MM.1S (cell line): ENCODE measurements around the gene PXN.
A peak's percentile ranks its signal among the peaks of the same experiment; 100 is the strongest.

ENCODE experiments used
- DNase-seq: peaks from one replicate; pipeline ENCODE4 v3.0.0-alpha.2; 2015
- H2AFZ ChIP-seq: fragments of 300-600 bp; sonication (generic); 2 replicates; pipeline ENCODE4 v1.6.0; 2016; ENCODE audit warnings: antibody characterized with exemption, low read length
- H3F3A ChIP-seq: fragments of 300-600 bp; sonication (generic); 2 replicates; pipeline ENCODE4 v1.6.1; 2016; ENCODE audit warnings: mild to moderate bottlenecking, antibody characterized with exemption, low read length, moderate library complexity, mixed read lengths; ENCODE audit not compliant: insufficient read depth
- H3K27ac ChIP-seq: fragments of 300-600 bp; sonication (generic); 2 replicates; pipeline ENCODE4 v1.5.1; 2016; ENCODE audit warnings: mild to moderate bottlenecking, low read length
- H3K27me3 ChIP-seq: fragments of 300-600 bp; sonication (generic); replicated peaks from 2 replicates; pipeline ENCODE4 v1.6.0; 2016; ENCODE audit warnings: low read length; ENCODE audit not compliant: insufficient read depth
- H3K36me3 ChIP-seq: fragments of 300-600 bp; sonication (generic); replicated peaks from 2 replicates; pipeline ENCODE4 v1.6.1; 2016; ENCODE audit warnings: mild to moderate bottlenecking, low read length, mixed read lengths; ENCODE audit not compliant: insufficient read depth
- H3K4me1 ChIP-seq: fragments of 300-600 bp; sonication (generic); 2 replicates; pipeline ENCODE4 v1.6.1; 2016; ENCODE audit warnings: low read length, mixed read lengths
- H3K4me2 ChIP-seq: fragments of 300-600 bp; sonication (generic); 2 replicates; pipeline ENCODE4 v1.6.0; 2016; ENCODE audit warnings: low read depth, low read length
- H3K4me3 ChIP-seq: fragments of 300-600 bp; sonication (generic); 2 replicates; pipeline ENCODE4 v1.5.1; 2016; ENCODE audit warnings: low read length, mixed read lengths
- H3K79me2 ChIP-seq: fragments of 300-600 bp; sonication (generic); 2 replicates; pipeline ENCODE4 v1.6.1; 2016; ENCODE audit warnings: mixed run types, low read length, mixed read lengths
- H3K9ac ChIP-seq: fragments of 300-600 bp; sonication (generic); 2 replicates; pipeline ENCODE4 v1.6.1; 2016; ENCODE audit warnings: low read length, mixed read lengths
- H3K9me2 ChIP-seq: fragments of 300-600 bp; sonication (generic); replicated peaks from 2 replicates; pipeline ENCODE4 v1.6.1; 2016; ENCODE audit warnings: mild to moderate bottlenecking, low read length, mixed read lengths; ENCODE audit not compliant: insufficient read depth
- H3K9me3 ChIP-seq: fragments of 300-600 bp; sonication (generic); replicated peaks from 2 replicates; pipeline ENCODE4 v1.6.1; 2016; ENCODE audit warnings: mild to moderate bottlenecking, low read length, mixed read lengths; ENCODE audit not compliant: insufficient read depth
- H4K20me1 ChIP-seq: fragments of 300-600 bp; sonication (generic); 2 replicates; pipeline ENCODE4 v1.6.1; 2016; ENCODE audit warnings: mild to moderate bottlenecking, low read length, moderate library complexity, mixed read lengths; ENCODE audit not compliant: insufficient read depth
- EZH2 ChIP-seq: fragments of 300-600 bp; sonication (generic); optimal IDR thresholded peaks from 2 replicates; pipeline ENCODE3; 2017; ENCODE audit warnings: low read depth, mild to moderate bottlenecking, antibody characterized with exemption, low read length, mixed read lengths
- EZH2phosphoT487 ChIP-seq: fragments of 300-600 bp; sonication (generic); IDR thresholded peaks from 2 replicates; pipeline ENCODE4 v1.6.1; 2018; ENCODE audit warnings: antibody characterized with exemption, low read length
- TF ChIP-seq, protein P1 (sequence below): fragments of 300-600 bp; sonication (generic); IDR thresholded peaks from 2 replicates; pipeline ENCODE4 v1.5.1; 2016; ENCODE audit warnings: antibody characterized with exemption, low read length, mixed read lengths

PXN gene

GRCh38 chr12:120224304-120225199 lies 41.0 kb downstream of the PXN start:
- Histone ChIP-seq H3K27me3 (no peaks in the 10 kb centered on the region), H3K4me1 (peaks cover 9% of the 10 kb centered on the region), H3K36me3 (no peaks in the 10 kb centered on the region), H3K4me3 (peak overlapping the region; percentile 57), H3K9me3 (no peaks in the 10 kb centered on the region), H3K79me2 (peaks cover 5% of the 10 kb centered on the region; the same call in 1 of the 2 replicates), H2AFZ (0 out of 2 replicates have a peak overlapping the region, but pooled peaks have one; percentile 42), H3F3A (peaks cover 7% of the 10 kb centered on the region; the same call in 1 of the 2 replicates), H3K9ac (peak overlapping the region; percentile 60), H3K4me2 (peak overlapping the region; percentile 86), H3K9me2 (no peaks in the 10 kb centered on the region), H4K20me1 (no peaks in the 10 kb centered on the region), H3K27ac (peak overlapping the region; percentile 58; the same call in 1 of the 2 replicates)
- TF ChIP-seq EZH2phosphoT487 = no peak
- TF ChIP-seq EZH2 = no peak
- TF ChIP-seq, protein P1, sequence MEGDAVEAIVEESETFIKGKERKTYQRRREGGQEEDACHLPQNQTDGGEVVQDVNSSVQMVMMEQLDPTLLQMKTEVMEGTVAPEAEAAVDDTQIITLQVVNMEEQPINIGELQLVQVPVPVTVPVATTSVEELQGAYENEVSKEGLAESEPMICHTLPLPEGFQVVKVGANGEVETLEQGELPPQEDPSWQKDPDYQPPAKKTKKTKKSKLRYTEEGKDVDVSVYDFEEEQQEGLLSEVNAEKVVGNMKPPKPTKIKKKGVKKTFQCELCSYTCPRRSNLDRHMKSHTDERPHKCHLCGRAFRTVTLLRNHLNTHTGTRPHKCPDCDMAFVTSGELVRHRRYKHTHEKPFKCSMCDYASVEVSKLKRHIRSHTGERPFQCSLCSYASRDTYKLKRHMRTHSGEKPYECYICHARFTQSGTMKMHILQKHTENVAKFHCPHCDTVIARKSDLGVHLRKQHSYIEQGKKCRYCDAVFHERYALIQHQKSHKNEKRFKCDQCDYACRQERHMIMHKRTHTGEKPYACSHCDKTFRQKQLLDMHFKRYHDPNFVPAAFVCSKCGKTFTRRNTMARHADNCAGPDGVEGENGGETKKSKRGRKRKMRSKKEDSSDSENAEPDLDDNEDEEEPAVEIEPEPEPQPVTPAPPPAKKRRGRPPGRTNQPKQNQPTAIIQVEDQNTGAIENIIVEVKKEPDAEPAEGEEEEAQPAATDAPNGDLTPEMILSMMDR = no peak
- DNase-seq = peak; percentile 38

DNA sequence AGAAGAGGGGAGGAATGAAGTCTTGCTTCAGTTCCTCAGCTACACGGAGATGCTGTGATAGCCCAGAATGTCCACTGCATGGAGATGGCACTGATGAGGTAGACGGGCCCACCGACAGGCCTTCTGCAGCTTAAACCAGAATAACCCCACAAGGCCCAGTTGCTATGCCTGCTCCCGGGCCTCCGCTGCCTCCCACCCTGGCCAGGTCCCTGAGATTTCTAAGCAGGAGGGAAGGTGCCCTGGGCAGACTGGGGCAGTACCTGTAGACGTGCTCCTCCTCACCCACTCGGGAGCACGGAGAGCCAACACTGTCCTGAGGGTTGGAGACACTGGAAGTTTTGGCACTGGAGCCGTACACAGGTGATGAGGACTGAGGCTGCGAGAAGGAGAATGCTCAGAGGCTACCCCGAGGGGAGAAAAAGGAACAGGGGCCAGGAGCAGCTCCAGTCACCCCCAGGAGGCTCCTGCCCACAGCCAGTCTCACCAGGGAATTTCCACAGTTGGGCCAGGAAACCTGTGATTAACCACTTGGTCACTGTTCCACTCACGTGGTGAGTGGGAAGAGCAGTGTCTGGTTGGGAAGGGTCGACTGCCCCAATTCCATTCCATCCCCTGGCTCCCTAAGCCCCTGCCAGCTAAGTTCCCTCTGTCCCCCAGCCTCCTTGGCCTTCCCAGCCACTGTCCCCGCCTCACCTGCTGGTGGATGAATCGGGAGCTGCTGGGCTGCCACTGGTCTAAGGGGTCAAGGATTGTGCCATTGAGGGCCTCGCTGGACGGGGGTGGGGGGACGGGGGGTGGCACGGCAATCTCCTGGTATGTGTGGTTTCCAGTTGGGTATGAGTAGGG lies 41.8 kb downstream of the PXN start:
- TF ChIP-seq EZH2phosphoT487 (no peak), EZH2 (no peak)
- TF ChIP-seq, protein P1 = no peak
- peaks cover 9% of the 10 kb centered on the region for H3K4me1 ChIP-seq
- no peaks in the 10 kb centered on the region for H3K27me3 ChIP-seq
- no peaks in the 10 kb centered on the region for H3K9me3 ChIP-seq
- no peaks in the 10 kb centered on the region for H3K36me3 ChIP-seq
- H3K9me2 ChIP-seq = no peaks in the 10 kb centered on the region
- H3K79me2 ChIP-seq = peaks cover 5% of the 10 kb centered on the region; the same call in 1 of the 2 replicates
- no peak overlapping the region for H2AFZ ChIP-seq
- peaks cover 7% of the 10 kb centered on the region; the same call in 1 of the 2 replicates for H3F3A ChIP-seq
- H3K4me3 ChIP-seq = peak overlapping the region; percentile 57
- DNase-seq = no peak
- peak overlapping the region; percentile 86 for H3K4me2 ChIP-seq
- H3K9ac ChIP-seq = no peak overlapping the region; the same call in 1 of the 2 replicates
- H4K20me1 ChIP-seq = no peaks in the 10 kb centered on the region
- no peak overlapping the region for H3K27ac ChIP-seq

- no peaks in the 10 kb centered on the region for H3K9me3 ChIP-seq
- no peak overlapping the region for H3K4me2 ChIP-seq
- H3K79me2 ChIP-seq = peaks cover 5% of the 10 kb centered on the region; the same call in 1 of the 2 replicates
- peaks cover 7% of the 10 kb centered on the region; the same call in 1 of the 2 replicates for H3F3A ChIP-seq
- H3K9me2 ChIP-seq = no peaks in the 10 kb centered on the region
- no peak overlapping the region for H3K9ac ChIP-seq
- H4K20me1 ChIP-seq = no peaks in the 10 kb centered on the region
- H3K4me3 ChIP-seq = no peak overlapping the region
- peaks cover 9% of the 10 kb centered on the region for H3K4me1 ChIP-seq
- TF ChIP-seq, protein P1 = no peak
- TF ChIP-seq EZH2phosphoT487 = no peak
- TF ChIP-seq EZH2 = no peak
- no peaks in the 10 kb centered on the region for H3K36me3 ChIP-seq
- no peak overlapping the region for H3K27ac ChIP-seq
- no peaks in the 10 kb centered on the region for H3K27me3 ChIP-seq
- no peak for DNase-seq
- H2AFZ ChIP-seq = no peak overlapping the region
These were observed 43.2 kb downstream of the PXN start for GRCh38 chr12:120222288-120222832.
